Pulmonary artery endothelial cell (primary cell): ENCODE results near the gene EIF2S3. TPM values are rescaled to one million over a fixed set of nuclear protein-coding genes. Genes with fewer than 3 reads are reported as not detected.
"Not testable (repeated sequence)": the region's sequence is repeated elsewhere in the genome, so short reads cannot be mapped to it uniquely, and the experiment has no call there.

ENCODE experiments used
- DNase-seq: peaks from one replicate; pipeline ENCODE4 v3.0.0-alpha.2; 2011; ENCODE audit warnings: low read depth, low spot score
- total RNA-seq: library from RNA; depleted of rRNA; stranded (reverse); fragments of >200 nt; gene quantifications from 2 replicates; pipeline ENCODE4 v1.2.3, GENCODE V29; 2014

The EIF2S3 gene
- total RNA-seq, 1 donor from 2014 or later: 386 TPM

GRCh38 chrX:24049643-24050042 lies 5.1 kb upstream of the EIF2S3 start:
- not testable (repeated sequence) for DNase-seq

DNA sequence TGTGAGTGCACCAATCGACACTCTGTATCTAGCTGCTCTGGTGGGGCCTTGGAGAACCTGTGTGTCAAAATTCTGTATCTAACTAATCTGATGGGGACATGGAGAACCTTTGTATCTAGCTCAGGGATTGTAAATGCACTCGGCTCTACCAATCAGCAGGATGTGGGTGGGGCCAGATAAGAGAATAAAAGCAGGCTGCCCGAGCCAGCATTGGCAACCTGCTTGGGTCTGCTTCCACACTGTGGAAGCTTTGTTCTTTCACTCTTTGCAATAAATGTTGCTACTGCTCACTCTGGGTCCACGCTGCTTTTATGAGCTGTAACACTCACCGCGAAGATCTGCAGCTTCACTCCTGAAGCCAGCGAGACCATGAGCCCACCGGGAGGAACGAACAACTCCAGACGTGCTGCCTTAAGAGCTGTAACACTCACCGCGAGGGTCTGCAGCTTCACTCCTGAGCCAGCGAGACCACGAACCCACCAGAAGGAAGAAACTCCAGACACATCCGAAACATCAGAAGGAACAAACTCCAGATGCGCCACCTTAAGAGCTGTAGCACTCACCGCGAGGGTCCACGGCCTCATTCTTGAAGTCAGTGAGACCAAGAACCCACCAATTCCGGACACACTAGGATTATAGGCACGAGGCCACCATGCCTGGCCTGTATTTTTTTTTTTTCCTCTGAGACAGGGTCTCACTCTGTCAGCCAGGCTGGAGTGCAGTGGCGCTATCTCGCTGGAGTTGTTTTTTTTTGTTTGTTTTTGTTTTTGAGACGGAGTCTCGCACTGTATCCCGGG lies 4.0 kb upstream of the EIF2S3 start:
- not testable (repeated sequence) for DNase-seq

DNA sequence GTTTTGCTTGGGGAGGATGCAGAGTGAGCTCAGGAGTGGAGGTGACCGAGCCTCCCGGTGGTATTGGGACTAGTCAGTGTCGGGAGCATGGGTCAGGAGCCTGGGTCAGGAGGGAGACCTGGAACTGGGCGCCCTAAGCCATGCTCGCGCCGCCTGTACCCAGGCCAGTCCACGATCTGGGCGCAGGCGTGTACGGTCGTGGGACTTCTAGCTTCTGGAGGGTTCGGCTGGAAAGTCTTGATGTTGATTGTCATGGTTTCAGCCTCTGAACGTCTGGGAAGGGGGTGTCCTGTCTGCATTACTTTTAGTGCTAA lies 244 bp downstream of the EIF2S3 start:
- no peak for DNase-seq

- DNase-seq: no peak
Observed at GRCh38 chrX:24063488-24063887, 8.7 kb downstream of the EIF2S3 start.

GRCh38 chrX:24069877-24070276 lies 15.1 kb downstream of the EIF2S3 start:
- DNase-seq: no peak

DNA sequence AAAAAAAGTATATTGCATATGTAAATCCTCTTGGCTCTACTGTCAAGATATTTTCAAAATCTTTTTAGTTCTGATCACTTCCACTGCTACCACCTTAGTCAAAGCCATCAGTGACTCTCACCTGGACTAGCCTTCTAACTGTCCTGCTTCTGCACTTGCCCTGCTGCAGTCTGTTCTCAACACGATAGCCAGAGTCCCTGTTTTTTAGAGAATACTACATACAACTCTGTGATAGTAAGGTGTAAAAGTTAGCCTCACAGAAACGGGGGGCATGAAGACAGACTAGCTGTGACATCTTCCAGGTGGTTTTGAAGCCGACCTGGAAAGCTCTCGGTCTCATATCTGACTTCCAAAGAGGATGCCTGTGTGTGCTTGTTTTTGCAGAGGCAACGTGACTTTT lies 24.7 kb downstream of the EIF2S3 start:
- DNase-seq: no peak

DNA sequence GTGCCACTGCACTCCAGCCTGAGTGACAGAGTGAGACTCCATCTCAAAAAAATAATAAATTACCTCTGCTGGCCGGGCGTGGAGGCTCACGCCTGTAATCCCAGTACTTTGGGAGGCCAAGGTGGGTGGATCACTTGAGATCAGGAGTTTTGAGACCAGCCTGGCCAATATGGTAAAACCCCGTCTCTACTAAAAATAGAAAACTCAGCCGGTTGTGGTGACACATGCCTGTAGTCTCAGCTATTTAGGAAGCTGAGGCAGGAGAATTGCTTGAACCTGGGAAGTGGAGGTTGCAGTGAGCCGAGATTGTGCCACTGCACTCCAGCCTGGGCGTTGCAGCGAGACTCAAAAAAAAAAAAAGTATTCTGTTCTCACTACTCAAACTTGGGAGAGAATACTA lies 25.5 kb downstream of the EIF2S3 start:
- DNase-seq: not testable (repeated sequence)

DNA sequence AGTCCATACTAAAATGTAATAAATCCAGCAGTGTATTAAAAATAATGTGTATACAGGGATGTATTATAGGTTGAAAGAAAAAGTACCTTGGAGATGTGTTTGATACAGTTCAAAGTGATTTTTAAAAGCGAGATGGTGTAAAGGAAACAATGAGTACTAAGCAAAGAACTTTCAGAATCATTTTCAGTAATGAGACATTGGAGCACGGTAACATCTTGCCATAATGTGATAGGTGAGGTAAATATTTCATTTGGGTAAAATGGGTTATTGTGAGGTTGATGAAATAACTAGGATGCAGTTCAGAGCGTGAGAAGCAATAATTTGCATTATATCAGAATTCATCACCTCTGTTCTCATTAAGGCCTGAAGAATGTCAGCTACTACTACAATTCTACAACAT lies 25.9 kb downstream of the EIF2S3 start:
- no peak for DNase-seq

GRCh38 chrX:24081661-24082154 lies 27.0 kb downstream of the EIF2S3 start:
- DNase-seq: no peak

GRCh38 chrX:24082447-24082846 lies 27.7 kb downstream of the EIF2S3 start:
- no peak for DNase-seq

- DNase-seq: no peak
Observed at GRCh38 chrX:24085101-24085500, 30.3 kb downstream of the EIF2S3 start.

DNA sequence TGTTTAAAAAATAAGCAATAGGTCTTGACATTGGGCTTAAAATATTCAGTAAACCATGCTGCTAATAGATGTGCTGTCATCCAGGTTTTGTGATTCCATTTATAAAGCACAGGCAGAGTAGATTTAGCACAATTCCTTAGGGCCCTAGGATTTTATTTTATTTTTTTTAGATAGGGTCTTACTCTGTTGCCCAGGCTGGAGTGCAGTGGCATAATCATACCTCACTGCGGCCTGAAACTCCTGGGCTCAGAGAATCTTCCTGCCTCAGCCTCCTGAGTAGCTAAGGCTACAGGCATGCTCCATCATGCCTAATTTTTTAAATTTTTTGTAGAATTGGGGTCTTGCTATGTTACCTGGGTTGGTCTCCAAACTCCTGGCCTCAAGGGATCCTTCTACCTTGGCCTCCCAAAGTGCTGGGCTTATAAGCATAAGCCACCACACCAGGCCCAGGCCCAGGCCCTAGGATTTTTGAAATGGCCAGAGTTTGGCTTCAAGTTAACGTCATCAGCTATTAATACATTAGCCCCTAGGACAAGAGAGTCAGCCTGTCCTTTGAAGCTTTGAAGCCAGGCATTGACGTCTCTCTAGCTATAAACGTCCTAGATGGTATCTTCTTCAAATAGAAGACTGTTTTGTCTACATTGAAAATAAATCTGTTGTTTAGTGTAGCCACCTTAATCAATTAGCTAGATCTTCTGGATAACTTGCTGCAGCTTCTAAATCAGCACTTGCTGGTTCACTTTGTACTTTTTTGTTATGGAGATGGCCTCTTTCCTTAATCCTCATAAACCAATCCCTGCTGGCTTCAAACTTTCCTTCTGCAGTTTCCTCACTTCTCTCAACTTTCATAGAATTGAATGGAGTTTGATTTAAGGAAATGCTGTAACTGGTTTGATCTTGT lies 35.8 kb downstream of the EIF2S3 start:
- DNase-seq: no peak

GRCh38 chrX:24093746-24094145 lies 39.0 kb downstream of the EIF2S3 start:
- no peak for DNase-seq

- no peak for DNase-seq
Observed at GRCh38 chrX:24097741-24098260, 43.0 kb downstream of the EIF2S3 start.

- DNase-seq: no peak
Observed at GRCh38 chrX:24098932-24099331, 44.2 kb downstream of the EIF2S3 start.

- DNase-seq: no peak
Observed at GRCh38 chrX:24099394-24099793, 44.6 kb downstream of the EIF2S3 start.

GRCh38 chrX:24100713-24101112 lies 46.0 kb downstream of the EIF2S3 start:
- no peak for DNase-seq

- no peak for DNase-seq
Observed at GRCh38 chrX:24110069-24110468, 55.3 kb downstream of the EIF2S3 start.

DNA sequence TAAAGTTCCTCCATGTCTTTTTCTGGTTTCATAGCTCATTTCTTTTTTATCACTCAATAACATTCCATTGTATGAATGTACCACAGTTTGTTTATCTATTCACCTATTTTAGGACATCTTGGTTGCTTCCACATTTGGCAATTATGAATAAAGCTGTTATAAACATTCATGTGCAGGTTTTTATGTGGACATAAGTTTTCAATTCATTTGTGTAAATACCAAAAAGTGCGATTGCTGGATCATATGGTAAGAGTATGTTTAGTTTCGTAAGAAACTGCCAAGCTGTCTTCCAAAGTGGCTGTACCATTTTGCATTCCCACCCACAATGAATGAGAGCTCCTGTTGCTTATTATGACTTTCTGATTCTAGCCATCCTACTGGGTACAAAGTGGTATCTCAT lies 58.4 kb downstream of the EIF2S3 start:
- DNase-seq: no peak

DNA sequence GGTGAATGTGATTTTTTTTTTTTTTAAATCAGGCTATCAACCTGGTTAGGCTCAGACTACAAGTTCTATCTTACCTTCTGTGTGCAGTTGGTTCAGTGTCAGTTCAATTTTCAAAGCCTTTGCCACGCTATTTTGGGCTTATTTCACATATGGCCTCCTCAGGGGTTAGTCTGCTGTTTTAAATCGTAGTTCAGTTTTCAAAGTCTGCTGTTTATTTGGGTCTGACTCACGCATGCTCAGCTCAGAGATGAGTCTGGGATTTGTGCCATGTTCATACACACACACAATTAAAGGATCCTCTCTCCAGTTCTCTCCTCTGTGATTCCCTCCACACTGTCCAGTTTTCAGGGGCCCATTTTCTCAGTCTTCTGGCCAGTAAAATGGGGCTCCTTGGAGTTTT lies 62.5 kb downstream of the EIF2S3 start:
- DNase-seq: no peak

GRCh38 chrX:24124244-24124799 lies 69.6 kb downstream of the EIF2S3 start:
- DNase-seq: no peak

GRCh38 chrX:24125028-24125612 lies 70.4 kb downstream of the EIF2S3 start:
- no peak for DNase-seq
